GM10266 (cell line): ENCODE measurements around the gene TMTC1.

Source experiments
- DNase-seq: peaks from one replicate; pipeline ENCODE4 v3.0.0; 2012; ENCODE audit errors: extremely low spot score
- CTCF ChIP-seq: IDR thresholded peaks from 2 replicates; pipeline ENCODE4 v1.5.1; 2012; ENCODE audit warnings: mild to moderate bottlenecking, low read depth; ENCODE audit not compliant: control insufficient read depth, insufficient read depth; ENCODE audit errors: missing control alignments

Gene TMTC1

GRCh38 chr12:29711381-29711780 is 72.4 kb downstream of the TMTC1 start:
- no peak for TF ChIP-seq CTCF
- DNase-seq = no peak

- DNase-seq = no peak
- no peak for TF ChIP-seq CTCF
Measured at GRCh38 chr12:29710104-29710503, 73.6 kb downstream of the TMTC1 start.

DNA sequence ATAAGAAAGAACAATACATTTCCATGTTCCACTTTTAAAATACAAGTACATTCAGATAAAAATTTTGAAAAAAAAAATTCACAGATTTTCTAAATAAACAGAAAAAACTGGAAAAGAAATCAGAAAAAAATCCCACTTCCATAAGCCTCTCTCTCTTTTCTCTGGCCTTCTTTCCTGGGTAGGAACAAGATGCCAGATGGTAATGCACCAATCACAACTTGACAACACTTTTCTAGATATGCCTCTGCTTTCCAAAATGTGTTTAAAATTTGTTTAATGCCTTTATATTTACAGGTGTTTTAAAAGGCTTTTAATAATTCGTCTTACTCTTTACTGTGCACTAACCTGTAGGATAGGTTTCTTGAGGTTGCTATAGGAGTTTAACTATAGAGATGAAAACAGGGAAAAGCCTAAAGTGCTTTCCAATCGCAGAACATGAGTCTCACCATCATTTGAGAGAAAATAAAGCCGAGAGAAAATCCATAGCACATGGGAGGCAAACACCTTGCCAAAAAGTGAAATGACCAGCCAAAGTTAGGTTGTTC is 74.2 kb downstream of the TMTC1 start:
- DNase-seq = no peak
- no peak for TF ChIP-seq CTCF

GRCh38 chr12:29709054-29709453 is 74.7 kb downstream of the TMTC1 start:
- no peak for TF ChIP-seq CTCF
- no peak for DNase-seq

DNA sequence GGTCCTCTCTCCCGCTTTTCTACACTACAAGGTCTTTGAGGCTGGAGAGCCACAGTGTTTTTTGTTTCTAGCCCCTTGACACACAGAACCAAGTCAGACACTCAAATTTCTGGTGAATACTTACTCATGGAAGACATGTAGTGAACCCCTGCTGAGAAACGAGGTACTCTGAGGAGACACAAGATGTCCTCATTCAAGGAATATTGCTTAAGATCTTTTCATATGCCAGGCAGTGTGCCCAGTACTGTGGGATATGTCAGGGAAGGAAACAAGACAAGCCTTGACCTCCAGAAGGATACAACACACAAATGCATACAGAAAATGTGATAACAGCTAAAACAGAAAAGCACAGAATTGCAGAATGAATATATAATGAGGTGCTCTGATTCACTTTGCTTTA is 75.9 kb downstream of the TMTC1 start:
- TF ChIP-seq CTCF = no peak

GRCh38 chr12:29706311-29706710 is 77.4 kb downstream of the TMTC1 start:
- no peak for TF ChIP-seq CTCF
- DNase-seq = no peak

More for the DNA sequence above, 75.9 kb downstream of the TMTC1 start:
- no peak for DNase-seq

DNA sequence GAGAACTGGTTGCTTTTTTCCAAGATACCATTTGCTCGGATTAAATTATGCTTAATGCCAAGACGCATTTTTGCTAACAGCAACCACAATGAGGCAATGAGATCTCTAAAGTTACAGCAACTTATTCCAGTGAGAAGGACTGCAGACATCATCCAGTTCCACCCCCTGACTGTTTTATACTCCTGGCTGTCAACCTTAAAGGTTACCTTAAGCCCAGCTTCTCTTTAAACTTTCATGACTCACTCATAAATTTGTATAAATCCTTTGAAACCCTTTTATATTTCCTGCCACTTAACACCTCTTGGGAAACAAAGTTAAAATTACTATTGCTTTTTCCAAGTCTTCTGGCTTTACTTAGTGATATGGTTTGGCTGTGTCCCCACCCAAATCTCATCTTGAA is 80.2 kb downstream of the TMTC1 start:
- DNase-seq = no peak
- TF ChIP-seq CTCF = no peak
